T-helper 22 cell (primary cell): Measurements from ENCODE around the gene PDHX.
A peak's percentile ranks its signal among the peaks of the same experiment; 100 is the strongest.
"Not testable (repeated sequence)": the region's sequence is repeated elsewhere in the genome, so short reads cannot be mapped to it uniquely, and the experiment has no call there.

Experiments used
- DNase-seq: peaks from one replicate; pipeline ENCODE4 v3.0.0-alpha.2; 2020; ENCODE audit warnings: low read depth

PDHX gene

DNA sequence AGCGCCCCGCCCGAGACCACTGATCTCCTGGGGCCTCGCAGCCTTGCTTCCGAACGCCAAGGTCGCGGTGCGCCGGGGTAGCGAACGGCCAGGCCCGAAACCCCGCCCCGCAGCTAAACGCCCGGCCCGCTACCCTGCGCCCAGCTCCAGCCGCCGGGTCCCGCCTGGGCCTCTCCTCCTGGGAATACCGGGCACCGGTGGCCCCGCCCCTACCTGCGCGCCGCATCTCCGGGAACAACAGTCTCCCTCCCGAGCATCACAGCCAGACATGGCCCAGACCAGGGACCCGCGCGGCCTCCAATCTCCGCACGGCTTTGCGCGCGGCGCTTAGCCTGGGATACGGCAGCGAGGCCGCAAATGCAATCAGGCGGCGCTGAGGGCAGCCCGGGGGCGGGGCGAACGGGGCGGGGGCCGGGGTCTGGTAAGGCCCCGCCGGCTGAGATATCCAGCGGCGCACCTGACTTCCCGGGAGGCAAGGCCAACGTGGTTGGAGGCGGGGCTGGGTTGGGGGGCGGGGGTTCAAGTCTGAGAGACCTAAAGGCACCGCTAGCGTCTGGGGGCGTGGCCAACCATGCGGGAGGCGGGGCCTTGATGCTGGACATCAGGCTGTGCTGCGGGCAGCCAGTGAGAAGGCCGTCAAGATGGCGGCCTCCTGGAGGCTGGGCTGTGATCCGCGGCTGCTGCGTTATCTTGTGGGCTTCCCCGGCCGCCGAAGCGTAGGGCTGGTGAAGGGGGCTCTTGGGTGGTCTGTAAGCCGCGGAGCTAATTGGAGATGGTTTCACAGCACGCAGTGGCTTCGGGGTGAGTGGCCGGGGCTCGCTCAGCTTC is at the start of gene PDHX, which contains the start of gene APIP:
Gene PDHX (plus strand): TSS at position 604 of the 828 bp plus-strand sequence. CDS start 38 bp downstream, at position 642.
Gene APIP (minus strand): TSS at position 365 of the 828 bp plus-strand sequence. CDS start 95 bp downstream, at position 270.
- peak; percentile 95 for DNase-seq

DNA sequence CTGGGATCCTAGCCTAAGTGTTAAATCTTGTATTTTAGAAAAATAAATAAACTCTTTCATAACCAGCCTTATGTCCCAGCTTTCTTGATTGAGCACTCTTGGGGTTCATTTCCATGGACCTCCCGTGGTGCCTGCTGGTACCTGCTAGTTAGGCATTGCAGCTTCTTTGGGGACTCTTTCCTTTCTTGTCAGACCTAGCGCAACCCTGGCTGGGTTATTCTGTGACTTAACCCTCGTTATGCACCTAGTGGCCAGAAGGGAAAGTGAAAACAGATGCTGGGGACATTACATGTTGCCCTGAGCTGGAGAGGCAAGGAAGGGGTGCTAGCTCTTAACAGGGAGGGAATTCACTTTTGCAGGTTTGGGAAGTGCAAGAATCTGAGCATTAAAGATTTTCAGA is 47.0 kb upstream of the PDHX start:
- no peak for DNase-seq

DNA sequence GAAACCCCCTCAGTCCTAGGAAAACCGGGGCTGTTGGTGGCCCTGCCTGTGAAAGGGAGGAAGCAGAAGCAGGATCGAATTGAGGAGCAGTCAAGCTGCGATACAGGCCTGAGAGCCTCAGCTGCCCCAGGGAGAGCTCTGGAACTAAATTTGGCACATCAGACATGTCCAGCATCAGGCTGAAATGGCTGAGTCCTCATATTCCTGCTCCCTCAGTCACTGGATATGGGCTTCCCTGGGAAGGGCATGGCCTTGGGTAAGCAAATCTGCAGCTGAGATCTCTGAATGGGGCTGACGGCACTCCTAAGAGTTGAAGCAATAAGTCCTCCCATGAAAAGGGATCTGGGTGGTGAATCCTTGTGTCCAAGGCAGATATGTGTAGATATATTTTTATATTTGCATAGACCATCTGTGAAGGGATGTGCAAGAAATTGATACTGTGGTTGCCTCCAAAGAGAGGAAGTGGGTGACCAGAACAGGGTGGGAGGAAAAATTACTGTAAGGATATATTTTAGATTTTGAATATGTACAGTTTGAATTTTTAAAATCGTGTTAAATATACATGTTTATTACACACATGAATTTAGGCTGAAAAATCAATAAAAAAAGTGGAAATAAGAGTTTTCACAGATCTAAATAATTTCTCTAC is 45.7 kb upstream of the PDHX start:
- DNase-seq = no peak

DNA sequence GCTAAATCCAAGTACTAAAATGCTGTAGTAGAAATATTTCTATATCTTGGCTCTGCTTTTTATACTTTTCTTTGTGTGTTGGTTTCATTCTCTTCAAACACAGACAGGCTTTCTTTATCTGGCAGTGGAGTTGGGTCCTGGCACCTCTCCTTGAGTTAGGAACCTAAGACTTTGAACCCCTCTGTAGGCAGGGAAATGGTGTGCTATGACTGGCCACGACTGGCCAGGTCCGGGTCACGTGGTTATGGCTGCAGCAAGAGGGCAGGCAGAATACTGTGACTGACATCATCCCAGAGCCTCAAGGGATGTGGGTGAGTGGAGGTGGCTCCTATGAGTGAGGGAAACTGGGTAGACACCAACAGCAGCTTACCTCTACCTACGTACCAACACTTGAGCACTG is 42.2 kb upstream of the PDHX start:
- DNase-seq = no peak

DNA sequence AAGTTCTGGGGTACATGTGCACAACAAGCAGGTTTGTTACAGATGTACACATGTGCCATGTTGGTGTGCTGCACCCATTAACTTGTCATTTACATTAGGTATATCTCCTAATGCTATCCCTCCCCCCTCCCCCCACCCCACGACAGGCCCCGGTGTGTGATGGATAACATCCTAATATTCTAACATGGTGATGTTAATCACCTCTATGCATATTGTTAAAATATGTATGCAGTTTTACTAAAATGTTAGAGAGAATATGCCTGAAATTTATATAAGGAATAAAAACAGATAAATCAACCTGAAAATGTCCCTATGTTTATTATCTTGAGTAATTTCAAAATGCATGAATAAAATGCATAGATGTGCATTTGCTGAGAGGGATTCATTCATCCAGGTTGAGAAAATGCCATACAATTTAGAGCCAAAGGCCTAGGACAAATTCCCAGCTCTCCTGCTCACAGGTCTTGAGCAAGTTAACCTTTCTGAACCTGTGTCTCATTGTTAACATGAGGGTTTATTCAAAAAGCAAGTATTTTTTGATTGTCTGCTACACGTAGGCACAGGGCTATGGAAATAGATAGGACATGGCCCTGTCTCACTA is 38.9 kb upstream of the PDHX start:
- no peak for DNase-seq

DNA sequence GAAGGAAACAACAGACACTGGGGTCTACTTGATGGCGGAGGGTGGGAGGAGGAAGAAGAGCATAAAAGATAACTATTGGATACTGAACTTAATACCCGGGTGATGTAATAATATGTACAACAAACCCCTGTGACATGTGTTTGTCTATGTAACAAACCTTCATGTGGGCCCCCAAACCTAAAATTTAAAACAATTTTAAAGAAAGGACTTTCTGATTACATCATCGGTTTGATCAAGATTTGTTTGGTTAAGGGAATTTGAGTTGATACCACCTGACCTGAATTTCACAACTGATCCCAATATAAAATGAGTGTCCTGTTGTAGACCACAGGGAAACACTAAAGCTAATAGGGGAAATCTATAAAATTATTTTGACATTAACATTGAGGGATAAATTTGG is 34.5 kb upstream of the PDHX start:
- DNase-seq = no peak

DNA sequence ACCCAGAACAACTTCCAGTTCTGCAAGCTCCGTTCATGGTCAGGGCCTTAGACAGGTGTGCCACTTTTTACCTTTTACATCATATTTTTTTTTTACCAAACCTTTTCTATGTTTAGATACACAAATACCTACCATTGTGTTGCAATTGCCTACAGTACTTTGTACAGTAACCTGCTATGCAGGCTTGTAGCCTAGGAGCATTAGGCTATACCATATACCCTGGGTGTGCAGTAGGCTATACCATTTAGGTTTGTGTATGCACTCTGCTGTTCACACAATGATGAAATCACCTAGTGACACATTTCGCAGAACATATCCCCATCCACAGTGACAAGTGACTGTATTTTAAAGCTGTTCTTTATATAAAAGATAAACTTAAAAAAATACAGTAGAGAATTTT is 29.8 kb upstream of the PDHX start:
- DNase-seq = no peak

DNA sequence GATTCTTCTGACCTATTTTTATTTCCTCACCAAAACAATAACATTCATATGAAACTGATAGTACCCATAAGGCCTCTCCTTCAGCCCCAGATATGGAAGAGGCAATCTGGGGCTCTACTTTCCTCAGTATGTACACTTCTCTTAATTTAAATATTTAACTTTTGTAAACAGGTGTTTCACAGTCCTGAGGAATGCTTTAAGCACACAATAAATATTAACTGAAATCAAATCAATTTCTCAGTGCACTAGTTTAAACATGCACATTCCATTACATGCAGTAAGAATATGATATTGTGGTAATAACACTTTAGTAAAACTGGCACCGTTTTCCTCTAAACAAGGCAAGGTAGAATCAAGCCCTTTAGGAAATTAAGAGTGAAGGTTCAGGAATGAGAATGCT is 29.2 kb upstream of the PDHX start:
- DNase-seq = no peak

DNA sequence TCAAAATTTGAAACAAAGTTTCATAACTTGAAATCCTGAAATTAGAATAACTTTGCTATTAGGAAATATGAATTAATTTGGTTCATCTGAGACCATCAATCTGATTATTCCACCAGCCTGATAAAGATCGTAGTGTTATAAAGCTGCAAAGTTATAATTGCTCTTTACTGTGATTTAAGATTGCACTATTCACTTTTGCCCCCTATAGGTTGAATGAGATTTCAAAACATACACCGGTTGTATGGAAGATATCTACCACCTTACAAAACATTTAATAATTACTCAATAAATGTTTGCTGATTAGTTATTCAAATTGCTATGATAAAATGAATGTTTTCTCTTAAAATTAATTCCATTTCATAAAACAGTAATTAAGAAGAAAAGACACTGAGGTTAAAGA is 26.3 kb upstream of the PDHX start:
- no peak for DNase-seq

DNA sequence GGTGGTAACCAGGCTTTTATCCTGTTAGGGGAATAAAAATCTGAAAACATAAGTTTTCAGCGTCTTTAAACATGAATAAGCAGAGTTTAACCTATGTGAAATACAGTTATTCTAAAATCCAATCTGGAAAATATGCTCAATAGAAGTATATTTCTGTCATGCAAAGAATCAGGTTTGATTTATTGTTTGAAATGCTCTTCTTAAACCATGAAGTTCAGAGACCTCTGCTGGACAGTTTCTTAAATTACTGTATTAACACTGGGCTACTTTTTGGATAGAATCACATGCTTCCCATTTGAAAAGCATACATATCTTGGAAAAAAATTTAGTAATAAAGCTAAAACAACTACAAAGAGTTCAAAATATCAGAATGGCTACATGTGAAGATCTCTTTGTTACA is 25.6 kb upstream of the PDHX start:
- DNase-seq = no peak

DNA sequence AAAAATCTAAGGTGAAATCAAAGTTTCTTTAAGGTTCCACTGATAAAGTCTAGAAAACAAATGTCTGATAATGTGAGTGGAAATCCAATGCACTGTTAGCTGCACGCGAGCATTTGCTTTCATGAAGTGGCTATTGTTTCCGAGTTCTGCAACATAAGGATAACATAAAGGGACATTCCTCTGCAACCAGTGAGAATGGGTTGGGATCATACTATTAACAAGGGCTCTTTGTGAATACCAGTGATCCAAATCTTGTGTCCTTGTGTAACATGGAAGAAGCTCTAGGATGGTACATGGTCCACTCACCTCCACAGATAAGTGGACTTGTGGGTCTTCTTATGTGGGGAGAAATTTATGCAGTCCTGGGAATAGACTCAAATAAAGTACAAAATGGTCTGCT is 24.8 kb upstream of the PDHX start:
- DNase-seq = no peak

DNA sequence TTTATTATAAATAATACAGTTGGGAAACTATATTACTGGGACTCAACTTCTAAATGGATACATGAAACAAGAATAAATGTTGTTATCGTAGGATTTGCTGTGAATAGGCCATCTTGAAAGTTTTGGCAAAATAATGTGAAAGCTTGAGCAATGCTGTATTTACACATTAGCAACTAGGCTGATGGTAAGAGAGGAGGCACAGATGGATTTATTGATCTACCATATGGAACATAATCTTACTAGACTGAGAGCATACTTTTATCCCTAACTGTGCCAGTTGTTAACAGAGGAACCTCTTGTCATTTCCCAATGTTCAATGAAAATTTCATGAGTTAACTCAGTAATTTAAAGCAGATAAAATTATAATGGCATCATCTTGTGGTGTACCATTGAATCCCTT is 23.0 kb upstream of the PDHX start:
- no peak for DNase-seq

DNA sequence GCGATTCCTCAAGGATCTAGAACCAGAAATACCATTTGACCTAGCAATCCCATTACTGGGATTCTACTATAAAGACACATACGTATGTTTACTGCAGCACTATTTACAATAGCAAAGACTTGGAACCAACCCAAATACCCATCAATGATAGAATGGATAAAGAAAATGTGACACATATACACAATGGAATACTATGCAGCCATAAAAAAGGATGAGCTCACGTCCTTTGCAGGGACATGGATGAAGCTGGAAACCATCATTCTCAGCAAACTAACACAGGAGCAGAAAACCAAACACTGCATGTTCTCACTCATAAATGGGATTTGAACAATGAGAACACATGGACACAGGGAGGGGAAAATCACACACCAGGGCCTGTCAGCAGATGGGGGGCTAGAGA is 20.2 kb upstream of the PDHX start:
- DNase-seq = not testable (repeated sequence)

DNA sequence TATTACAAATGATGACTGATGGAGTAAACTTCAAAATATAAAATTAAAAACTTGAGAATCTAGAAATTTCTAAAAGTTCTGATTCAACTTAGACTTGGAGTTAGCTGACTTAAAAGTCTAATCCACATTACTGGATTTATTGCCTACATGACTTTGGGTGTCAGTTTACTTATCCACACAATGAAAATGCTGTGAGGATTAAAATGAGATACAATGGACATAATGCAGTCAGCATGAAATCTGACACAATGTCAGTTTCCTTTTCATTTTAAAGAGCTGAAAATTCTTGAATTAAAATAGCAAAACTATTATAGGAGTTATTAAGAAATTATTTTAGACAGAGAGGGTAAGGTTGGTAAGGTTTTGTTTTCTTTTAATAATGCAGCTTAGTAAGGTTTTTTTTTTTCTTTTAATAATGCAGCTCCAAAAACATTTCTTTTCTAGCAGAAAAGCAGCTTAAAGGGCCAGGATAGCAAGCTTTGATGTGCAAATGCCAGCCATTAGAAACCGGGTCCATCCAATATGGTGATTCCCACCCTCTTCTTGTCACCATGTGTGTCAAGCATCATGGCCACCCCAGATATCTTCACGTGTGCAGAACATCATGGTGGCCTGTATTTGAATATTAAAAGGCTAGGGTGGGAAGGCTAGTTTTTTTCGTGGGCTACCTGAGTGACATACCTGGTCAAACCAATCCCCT is 19.1 kb upstream of the PDHX start:
- DNase-seq = no peak

DNA sequence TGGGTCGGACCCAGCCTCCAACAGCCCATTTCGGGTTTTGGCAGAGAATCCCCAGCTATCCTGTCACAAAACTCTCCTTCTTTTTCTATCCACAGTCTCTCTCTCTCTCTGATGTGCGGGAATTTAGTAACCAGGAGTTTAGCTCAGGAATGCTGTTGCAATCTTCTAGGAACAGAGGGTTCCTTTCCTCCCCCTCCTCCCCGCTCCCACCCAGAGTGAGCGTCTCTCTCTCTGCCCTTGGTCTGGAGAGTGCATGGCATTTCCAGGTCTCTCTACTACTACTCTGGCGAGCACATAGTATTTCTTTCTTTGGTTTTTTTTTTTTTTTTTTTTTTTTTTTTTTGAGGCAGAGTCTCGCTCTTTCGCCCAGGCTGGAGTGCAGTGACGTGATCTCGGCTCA is 17.9 kb upstream of the PDHX start:
- no peak for DNase-seq

DNA sequence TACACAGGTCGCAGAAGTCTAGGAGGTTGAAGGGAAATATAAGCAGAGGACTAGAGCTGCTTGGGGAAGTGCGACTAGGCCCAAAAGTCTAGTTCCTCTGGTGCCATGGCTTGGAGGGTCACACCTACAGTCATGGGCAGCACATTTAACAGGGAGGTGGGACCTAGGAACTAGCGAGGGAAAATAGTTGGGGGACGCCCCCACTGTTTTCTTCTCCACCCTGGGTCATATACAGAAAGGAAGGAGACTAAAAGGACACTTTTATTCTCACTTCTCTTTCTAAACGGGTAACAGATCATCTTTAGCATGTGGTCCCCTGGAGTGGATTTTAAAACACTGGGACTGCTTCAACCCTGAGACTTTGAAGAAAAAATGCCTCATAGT is 16.8 kb upstream of the PDHX start:
- DNase-seq = no peak

DNA sequence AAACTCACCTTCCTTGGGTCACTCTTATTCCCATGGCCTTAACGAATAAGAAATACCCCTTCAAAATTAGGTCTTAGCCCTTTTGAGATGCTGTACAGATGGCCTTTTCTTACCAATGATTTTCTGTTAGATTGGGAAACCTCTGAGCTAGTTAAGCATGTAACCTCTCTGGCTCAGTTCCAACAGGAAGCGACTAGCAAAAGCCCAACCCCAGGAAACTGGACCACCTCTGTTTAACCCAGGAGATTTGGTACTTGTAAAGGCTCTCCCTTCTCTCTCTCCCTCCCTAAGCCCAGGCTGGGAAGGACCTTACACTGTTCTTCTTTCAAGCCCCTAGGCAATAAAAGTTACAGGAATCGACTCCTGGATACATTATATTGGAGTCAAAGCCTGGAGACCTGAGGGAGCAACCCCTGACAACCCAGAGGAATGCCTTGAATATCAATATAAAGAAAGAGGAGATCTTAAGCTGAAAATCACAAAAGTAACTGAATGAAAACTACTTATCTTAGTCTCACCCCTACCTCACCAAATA is 11.9 kb upstream of the PDHX start:
- no peak for DNase-seq

DNA sequence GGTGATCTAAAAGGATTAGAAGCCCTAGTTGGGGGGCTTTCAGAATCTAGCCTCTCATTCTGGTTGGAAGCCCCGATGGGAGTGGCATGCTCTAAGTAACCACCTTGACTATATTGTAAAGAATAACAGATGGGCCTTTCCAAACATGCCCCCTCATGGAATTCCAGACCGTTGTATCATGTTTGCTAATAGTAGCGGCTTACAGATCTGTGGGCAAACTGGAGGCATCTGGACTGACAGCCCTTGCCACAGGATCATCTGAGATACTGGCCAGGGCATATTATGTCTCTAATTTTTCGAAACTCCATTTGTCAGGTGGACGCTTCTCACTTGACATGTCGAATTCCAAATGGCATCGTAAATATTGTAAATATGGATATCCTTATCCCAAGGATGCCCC is 10.8 kb upstream of the PDHX start:
- no peak for DNase-seq

DNA sequence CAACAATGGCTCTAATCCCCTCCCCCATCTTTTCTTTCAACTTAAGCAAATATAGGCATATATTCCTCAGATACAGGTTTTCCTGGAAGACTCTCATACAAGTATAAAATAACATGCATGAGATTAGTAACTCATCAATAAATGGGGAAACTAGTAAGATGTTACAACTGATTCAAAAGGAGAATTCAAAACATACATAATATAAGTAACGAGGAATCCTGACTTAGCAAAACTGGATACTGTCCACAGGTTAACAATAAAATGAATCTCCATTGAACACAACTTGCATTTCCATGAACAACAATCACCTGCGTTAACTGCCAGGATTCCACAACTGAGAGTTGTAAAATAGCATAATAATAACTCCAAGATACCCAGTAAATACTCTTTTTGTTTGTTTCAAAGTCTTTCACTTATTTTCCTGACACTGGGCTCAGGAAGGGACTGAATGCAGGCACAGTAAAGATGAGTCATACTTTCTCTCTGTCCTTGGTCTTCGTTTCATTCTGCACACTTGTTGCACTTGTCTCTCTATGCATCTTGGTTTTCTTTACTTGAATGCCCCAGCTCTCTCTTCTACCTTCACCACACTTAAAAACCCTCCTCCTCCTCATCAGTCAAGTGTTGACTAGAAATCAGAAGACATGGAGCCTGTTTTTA is 8.4 kb upstream of the PDHX start:
- DNase-seq = no peak

DNA sequence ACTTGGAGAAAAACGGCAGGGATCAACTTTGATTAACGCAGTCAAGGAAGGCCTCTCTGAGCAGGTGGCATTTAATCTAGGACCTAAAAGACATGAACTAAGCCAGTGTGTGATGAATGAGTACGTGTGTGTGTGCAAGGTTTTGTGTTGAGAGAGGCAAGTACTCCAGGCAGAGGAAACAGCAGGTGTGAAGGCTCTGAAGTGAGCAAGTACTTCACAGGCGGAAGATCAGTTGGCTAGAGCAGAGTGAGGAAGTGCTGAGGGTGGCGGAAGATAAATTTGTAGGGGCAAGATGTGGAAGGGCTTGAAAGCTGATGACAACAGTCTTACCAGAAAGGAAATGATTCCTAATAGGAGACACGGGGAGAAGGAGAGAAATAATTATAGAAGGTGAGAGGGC is 7.0 kb upstream of the PDHX start:
- no peak for DNase-seq

DNA sequence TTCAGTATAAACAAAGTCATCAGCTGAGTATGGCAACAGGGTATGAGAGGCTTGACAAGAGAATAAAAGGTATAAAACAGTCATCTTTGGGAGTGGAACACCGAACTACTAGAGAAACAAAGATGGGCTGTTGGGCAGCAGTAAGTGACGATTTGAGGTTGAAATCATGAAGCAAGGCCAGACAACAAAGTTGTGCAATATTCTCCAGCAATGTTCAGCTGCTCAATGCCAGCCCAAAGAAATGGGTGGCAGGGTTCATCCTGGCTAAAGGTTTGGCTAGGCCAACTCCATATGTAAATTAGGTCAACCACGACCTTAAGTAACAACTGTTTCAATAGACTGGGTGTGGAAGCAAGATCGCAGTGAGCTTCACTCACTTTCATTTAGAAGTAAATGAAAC is 6.5 kb upstream of the PDHX start:
- DNase-seq = no peak

DNA sequence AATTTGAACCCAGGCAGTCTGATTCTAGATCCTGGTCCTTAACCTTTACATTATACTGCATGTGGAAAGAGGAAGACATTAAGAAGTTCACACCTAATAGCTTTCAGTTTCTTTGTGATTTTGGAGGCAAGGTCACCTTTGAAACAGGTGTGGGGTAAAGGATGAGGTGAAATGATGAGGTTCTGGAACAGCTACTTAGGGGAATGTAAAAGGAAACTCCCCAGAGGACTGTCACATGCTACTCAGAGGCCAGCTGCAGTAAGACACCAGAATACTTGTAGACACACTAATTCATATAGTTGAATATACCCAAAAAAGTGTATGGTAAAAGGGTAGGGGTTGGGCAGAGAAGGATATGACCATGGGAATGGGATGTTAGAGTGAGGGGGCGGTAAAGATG is 5.6 kb upstream of the PDHX start:
- no peak for DNase-seq
